22Rv1 (cell line): ENCODE results near the gene UQCR10.

Source experiments
- ZFX ChIP-seq: fragments of 450-650 bp; IDR thresholded peaks from 2 replicates; pipeline ENCODE4 v1.6.1; 2017; ENCODE audit warnings: antibody characterized with exemption, borderline replicate concordance
- TF ChIP-seq, protein P1 (sequence below): fragments of 450-650 bp; IDR thresholded peaks from 2 replicates; pipeline ENCODE4 v1.5.1; 2017; ENCODE audit warnings: mild to moderate bottlenecking

- TF ChIP-seq, protein P1, sequence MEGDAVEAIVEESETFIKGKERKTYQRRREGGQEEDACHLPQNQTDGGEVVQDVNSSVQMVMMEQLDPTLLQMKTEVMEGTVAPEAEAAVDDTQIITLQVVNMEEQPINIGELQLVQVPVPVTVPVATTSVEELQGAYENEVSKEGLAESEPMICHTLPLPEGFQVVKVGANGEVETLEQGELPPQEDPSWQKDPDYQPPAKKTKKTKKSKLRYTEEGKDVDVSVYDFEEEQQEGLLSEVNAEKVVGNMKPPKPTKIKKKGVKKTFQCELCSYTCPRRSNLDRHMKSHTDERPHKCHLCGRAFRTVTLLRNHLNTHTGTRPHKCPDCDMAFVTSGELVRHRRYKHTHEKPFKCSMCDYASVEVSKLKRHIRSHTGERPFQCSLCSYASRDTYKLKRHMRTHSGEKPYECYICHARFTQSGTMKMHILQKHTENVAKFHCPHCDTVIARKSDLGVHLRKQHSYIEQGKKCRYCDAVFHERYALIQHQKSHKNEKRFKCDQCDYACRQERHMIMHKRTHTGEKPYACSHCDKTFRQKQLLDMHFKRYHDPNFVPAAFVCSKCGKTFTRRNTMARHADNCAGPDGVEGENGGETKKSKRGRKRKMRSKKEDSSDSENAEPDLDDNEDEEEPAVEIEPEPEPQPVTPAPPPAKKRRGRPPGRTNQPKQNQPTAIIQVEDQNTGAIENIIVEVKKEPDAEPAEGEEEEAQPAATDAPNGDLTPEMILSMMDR, result no peak
- TF ChIP-seq ZFX, result no peak
Observed at GRCh38 chr22:29797351-29797750, 30.2 kb downstream of the UQCR10 start.
